Measurements from ENCODE around the gene MYH14.

DNA sequence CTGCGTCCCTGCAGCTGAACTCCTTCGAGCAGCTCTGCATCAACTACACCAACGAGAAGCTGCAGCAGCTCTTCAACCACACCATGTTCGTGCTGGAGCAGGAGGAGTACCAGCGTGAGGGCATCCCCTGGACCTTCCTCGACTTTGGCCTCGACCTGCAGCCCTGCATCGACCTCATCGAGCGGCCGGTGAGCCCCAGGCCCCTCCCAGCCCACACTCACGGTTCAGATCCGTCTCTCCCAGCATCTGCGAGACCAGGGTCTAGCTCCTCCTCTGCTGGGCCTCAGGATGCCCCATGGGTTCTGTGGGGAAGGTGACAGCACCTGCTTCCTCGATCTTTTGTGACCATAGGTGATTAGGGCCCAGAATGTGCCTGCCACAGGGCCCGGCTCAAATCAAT is 46.2 kb downstream of the MYH14 start:
- TF ChIP-seq, protein P1, sequence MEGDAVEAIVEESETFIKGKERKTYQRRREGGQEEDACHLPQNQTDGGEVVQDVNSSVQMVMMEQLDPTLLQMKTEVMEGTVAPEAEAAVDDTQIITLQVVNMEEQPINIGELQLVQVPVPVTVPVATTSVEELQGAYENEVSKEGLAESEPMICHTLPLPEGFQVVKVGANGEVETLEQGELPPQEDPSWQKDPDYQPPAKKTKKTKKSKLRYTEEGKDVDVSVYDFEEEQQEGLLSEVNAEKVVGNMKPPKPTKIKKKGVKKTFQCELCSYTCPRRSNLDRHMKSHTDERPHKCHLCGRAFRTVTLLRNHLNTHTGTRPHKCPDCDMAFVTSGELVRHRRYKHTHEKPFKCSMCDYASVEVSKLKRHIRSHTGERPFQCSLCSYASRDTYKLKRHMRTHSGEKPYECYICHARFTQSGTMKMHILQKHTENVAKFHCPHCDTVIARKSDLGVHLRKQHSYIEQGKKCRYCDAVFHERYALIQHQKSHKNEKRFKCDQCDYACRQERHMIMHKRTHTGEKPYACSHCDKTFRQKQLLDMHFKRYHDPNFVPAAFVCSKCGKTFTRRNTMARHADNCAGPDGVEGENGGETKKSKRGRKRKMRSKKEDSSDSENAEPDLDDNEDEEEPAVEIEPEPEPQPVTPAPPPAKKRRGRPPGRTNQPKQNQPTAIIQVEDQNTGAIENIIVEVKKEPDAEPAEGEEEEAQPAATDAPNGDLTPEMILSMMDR (IDR thresholded peaks at IDR 0.05): no peak
- no peak for TF ChIP-seq POLR2A (IDR thresholded peaks at IDR 0.05)
